22Rv1 (cell line): ENCODE results near the gene DKK2.
"Not testable (repeated sequence)": the region's sequence is repeated elsewhere in the genome, so short reads cannot be mapped to it uniquely, and the experiment has no call there.

Source experiments
- H3K27ac ChIP-seq: fragments of 450-650 bp; 2 replicates; pipeline ENCODE4 v1.5.1; 2017
- ZFX ChIP-seq: fragments of 450-650 bp; IDR thresholded peaks from 2 replicates; pipeline ENCODE4 v1.6.1; 2017; ENCODE audit warnings: antibody characterized with exemption, borderline replicate concordance
- TF ChIP-seq, protein P1 (sequence below): fragments of 450-650 bp; IDR thresholded peaks from 2 replicates; pipeline ENCODE4 v1.5.1; 2017; ENCODE audit warnings: mild to moderate bottlenecking

The DKK2 gene

DNA sequence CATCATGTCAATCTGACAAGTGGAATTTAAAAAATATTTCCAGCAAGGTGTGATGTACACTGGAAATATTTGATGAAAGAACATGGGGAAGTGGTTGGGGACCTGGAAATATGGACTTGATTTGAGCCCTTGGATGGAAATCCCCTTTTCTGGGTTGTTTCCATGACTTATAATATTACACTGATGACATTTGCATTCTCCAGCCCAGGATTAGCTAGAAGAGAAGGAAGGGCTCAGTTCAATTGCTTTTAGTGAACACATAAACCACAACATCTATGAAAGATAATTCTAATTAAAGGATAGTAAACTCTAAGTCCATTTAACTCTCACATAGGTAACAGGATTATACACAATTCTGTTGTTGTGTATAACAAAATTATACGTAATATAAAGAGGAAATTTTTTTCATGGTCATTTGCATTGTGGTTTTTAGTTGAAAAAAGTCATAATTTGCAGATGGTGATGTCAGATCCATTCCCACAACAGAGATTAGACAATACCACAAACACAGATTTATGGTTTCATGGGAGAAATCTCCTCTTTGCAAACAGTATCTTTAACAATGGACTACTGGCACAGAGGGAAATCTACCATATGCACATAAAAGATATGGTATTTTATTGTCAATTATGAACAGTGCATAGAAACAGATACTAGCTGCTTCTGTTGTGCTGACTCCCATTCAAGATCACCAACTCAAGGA is 126.5 kb downstream of the DKK2 start:
- TF ChIP-seq ZFX, result no peak
- no peak overlapping the region for H3K27ac ChIP-seq

DNA sequence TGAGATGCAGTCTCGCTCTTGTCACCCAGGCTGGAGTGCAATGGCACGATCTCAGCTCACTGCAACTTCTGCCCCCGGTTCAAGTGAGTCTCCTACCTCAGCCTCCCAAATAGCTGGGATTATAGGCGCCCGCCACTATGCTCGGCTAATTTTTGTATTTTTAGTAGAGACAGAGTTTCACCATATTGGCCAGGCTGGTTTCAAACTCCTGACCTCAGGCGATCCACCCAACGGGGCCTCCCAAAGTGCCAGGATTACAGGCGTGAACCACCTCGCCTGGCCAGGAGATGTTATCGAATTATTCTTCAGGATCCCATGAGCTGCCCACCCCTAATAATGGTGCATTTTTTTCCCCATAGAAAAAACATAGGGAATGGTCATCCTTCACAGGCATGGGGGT is 128.1 kb downstream of the DKK2 start:
- not testable (repeated sequence) for H3K27ac ChIP-seq

DNA sequence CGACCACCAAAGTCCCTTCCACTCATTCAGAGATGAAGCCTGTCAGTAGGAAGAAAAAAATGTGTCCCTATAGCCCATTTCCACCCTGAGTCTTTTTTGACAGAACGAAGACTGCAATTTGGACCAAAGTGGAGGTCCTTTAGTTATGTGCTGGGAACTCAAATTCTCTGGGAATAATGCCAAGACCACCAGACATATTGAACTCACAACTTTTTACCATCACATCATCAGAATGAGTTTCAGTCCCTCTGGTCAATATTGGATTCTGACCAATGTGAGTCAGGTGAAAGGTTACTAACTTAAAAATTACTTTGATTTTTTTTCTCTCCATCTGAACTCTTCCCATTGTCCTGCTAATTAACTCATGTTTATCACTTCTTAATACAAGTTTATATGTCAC is 128.9 kb downstream of the DKK2 start:
- TF ChIP-seq ZFX, result no peak
- TF ChIP-seq, protein P1, sequence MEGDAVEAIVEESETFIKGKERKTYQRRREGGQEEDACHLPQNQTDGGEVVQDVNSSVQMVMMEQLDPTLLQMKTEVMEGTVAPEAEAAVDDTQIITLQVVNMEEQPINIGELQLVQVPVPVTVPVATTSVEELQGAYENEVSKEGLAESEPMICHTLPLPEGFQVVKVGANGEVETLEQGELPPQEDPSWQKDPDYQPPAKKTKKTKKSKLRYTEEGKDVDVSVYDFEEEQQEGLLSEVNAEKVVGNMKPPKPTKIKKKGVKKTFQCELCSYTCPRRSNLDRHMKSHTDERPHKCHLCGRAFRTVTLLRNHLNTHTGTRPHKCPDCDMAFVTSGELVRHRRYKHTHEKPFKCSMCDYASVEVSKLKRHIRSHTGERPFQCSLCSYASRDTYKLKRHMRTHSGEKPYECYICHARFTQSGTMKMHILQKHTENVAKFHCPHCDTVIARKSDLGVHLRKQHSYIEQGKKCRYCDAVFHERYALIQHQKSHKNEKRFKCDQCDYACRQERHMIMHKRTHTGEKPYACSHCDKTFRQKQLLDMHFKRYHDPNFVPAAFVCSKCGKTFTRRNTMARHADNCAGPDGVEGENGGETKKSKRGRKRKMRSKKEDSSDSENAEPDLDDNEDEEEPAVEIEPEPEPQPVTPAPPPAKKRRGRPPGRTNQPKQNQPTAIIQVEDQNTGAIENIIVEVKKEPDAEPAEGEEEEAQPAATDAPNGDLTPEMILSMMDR, result no peak
- no peak overlapping the region for H3K27ac ChIP-seq

DNA sequence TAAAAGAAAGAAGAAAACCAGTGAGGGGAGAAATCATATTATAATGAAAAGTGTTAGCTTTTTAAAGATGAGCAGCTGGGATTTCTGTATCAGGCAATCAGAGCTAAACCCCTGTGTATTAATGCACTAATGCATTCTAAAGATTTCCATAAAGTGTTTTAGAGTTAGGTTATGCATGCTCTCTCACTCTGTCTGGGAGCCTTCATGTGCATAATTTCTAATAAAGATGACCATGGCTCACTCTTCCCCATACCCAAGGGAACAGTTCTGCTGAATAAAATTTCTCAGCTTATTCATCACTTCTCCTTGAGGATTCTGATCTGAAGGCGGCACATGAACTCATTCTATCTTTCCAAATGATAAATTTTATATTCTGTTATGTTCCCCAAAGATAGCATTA is 129.4 kb downstream of the DKK2 start:
- no peak overlapping the region for H3K27ac ChIP-seq
- TF ChIP-seq ZFX, result no peak
- TF ChIP-seq, protein P1, result no peak

DNA sequence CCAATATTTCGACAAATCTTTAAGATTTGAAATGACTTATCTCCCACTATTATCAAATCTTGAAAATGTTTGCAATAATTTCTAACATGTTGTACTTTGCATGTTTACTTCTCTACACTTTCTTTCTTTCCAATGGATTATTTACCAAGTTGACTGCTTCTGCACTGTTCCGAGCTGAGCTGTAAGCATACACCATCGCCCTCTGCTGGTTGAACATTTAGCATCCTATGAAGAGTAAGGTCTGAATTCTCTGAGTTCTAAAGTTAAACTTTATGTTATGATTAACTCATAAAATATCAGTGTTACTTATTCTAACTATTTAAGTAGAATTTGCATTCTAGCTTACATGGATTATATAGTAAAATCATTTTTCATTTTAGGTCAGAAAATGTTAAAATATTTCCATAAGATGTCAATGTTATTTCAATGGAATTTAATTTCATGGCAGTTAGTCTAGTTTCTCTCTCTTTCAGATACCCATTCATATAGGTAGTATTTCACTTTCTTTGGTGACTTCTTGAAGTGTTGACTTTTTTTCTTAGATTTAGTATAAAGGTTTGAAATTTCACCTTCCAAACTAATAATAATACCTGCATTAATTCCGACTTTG is 137.4 kb downstream of the DKK2 start:
- no peak overlapping the region for H3K27ac ChIP-seq
- no peak for TF ChIP-seq ZFX
- TF ChIP-seq, protein P1, result peak; percentile 91

DNA sequence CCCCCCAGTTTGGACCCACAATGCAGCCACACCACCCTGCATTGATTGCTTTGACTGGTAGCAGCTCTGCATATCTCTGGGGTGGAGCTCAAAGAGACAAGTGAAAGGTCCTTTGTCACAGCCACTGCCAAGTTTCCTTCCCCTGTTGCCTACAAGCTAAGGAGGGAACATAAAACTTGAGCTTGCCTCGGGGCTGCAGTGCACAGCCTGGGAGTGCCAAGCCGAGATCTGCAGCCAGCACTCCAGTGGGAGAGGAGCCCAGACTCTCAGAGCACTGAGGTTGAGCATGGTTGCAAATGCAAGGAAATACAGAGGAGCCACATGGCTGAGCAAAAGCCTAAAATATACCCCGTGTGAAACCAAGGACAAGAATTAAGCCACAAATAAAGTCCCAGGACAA is 142.2 kb downstream of the DKK2 start:
- H3K27ac ChIP-seq, result no peak overlapping the region

DNA sequence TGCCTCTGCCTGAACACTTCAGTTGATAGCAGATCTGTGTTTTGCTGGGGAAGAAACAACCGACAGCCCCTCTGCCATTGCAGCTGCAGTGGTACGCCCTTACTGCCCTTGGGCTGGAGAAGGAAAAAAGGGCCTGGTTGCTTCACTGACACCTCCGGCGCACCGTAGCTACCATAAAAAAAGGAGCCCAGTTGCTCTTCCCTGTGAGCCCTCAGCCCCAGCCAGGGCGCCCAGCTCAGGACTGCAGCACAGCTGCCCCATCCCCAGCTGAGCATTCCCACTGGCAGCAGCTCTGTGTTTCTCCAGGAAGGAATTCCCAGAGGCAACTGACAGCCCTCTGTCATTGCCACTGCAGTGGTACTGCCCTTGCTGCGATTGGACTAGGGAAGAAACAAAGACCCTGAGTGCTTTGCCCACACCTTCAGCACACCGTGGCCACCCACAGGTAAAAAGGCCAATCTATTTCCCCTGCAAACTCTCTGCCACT is 142.7 kb downstream of the DKK2 start:
- no peak for TF ChIP-seq ZFX
- TF ChIP-seq, protein P1, result no peak
- H3K27ac ChIP-seq, result no peak overlapping the region

More for the DNA sequence above, 142.2 kb downstream of the DKK2 start:
- TF ChIP-seq, protein P1, result no peak
- TF ChIP-seq ZFX, result no peak

- H3K27ac ChIP-seq, result no peak overlapping the region
- no peak for TF ChIP-seq ZFX
- TF ChIP-seq, protein P1, result no peak
Measured at GRCh38 chr4:106892786-106893185, 143.3 kb downstream of the DKK2 start.
